Activated B cell treated with CpG ODN at 0.5 μM for 24 hours (primary cell): ENCODE data around the gene RASL10B. TPM values are rescaled to one million over a fixed set of nuclear protein-coding genes. Genes with fewer than 3 reads are reported as not detected.

Experiments
- ATAC-seq: fragments of 200-7000 bp; cut with Tn5 transposase; one replicate; pipeline ENCODE4 v1.10.0; 2021; ENCODE audit warnings: low read depth, mild to moderate bottlenecking, moderate library complexity
- CTCF ChIA-PET: fragments of 350-600 bp; sonication (Branson Sonifier 250); formaldehyde crosslinking; loops from one replicate; lab custom pipeline; 2021; ENCODE audit warnings: antibody characterized with exemption; lab: Charles Lee
- POLR2A ChIA-PET: fragments of 350-600 bp; sonication (Branson Sonifier 250); formaldehyde crosslinking; loops from one replicate; lab custom pipeline; 2021; ENCODE audit warnings: antibody characterized with exemption; lab: Charles Lee
- DNase-seq: peaks from one replicate; pipeline ENCODE4 v3.0.0; 2022
- H3K27ac Mint-ChIP-seq: one replicate; pipeline ENCODE4 v1.8.0; 2020; ENCODE audit warnings: mixed read lengths
- H3K27me3 Mint-ChIP-seq: one replicate; pipeline ENCODE4 v1.8.0; 2021; ENCODE audit warnings: mixed read lengths
- H3K36me3 Mint-ChIP-seq: one replicate; pipeline ENCODE4 v1.8.0; 2021; ENCODE audit warnings: low read depth, mixed read lengths
- H3K4me1 Mint-ChIP-seq: one replicate; pipeline ENCODE4 v1.8.0; 2021; ENCODE audit warnings: mixed read lengths
- H3K4me3 Mint-ChIP-seq: one replicate; pipeline ENCODE4 v1.8.0; 2020; ENCODE audit warnings: mild to moderate bottlenecking, mixed read lengths
- H3K9me3 Mint-ChIP-seq: one replicate; pipeline ENCODE4 v1.8.0; 2020; ENCODE audit warnings: mixed read lengths
- intact Hi-C: fragments of 100-400 bp; cut with micrococcal nuclease; formaldehyde crosslinking; loops from one replicate; pipeline ENCODE4 v1.15.1; 2024
- total RNA-seq: library from RNA; stranded (reverse); gene quantifications from 2 replicates; pipeline ENCODE4 v1.2.3, GENCODE V29; 2022
- TF ChIP-seq, protein P1 (sequence below): fragments of 200-600 bp; IDR thresholded peaks from one replicate; pipeline ENCODE4 v1.8.0; 2022; ENCODE audit warnings: antibody characterized with exemption, mild to moderate bottlenecking

RASL10B gene
- total RNA-seq, 1 donor from 2014 or later: 0.31 TPM

GRCh38 chr17:35780950-35781349 is 49.5 kb downstream of the RASL10B start:
- ChIA-PET POLR2A (no interaction called here), CTCF (interaction anchor here (1.2 to 1.5 kb wide), 2 partner anchors 17 to 28 kb away, joined by 3 to 4 read pairs; partner anchors contain the start of gene TAF15)
- TF ChIP-seq, protein P1, sequence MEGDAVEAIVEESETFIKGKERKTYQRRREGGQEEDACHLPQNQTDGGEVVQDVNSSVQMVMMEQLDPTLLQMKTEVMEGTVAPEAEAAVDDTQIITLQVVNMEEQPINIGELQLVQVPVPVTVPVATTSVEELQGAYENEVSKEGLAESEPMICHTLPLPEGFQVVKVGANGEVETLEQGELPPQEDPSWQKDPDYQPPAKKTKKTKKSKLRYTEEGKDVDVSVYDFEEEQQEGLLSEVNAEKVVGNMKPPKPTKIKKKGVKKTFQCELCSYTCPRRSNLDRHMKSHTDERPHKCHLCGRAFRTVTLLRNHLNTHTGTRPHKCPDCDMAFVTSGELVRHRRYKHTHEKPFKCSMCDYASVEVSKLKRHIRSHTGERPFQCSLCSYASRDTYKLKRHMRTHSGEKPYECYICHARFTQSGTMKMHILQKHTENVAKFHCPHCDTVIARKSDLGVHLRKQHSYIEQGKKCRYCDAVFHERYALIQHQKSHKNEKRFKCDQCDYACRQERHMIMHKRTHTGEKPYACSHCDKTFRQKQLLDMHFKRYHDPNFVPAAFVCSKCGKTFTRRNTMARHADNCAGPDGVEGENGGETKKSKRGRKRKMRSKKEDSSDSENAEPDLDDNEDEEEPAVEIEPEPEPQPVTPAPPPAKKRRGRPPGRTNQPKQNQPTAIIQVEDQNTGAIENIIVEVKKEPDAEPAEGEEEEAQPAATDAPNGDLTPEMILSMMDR: no peak
- ATAC-seq (no peak), DNase-seq (no peak)
- no peak overlapping the region for H3K27ac Mint-ChIP-seq
- no peaks in the 10 kb centered on the region for H3K36me3 Mint-ChIP-seq
- no peak overlapping the region for H3K4me3 Mint-ChIP-seq
- H3K4me1 Mint-ChIP-seq: no peaks in the 10 kb centered on the region
- H3K9me3 Mint-ChIP-seq: no peaks in the 10 kb centered on the region
- intact Hi-C loops: no loop called here
- peaks cover 7% of the 10 kb centered on the region for H3K27me3 Mint-ChIP-seq

DNA sequence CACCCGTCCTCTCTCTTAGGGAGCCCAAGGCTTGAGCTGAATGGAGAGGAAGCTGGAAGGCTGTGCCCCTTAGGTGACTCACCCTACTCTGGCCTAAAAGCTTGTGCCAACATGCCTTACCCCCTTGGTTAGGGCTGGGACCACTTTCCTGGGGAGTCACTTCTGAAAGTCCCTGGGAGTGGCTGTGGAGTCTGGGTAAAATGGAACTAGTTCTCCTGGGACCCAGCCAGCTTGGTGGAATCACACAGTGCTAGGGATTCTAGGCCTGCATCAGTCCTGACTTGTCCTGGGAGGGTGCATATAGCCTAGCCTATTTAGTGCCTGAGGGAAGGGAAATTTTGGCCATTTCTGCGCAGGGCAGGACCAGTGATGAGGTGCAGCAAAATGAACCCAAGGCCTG is 53.5 kb downstream of the RASL10B start:
- H3K4me3 Mint-ChIP-seq: no peak overlapping the region
- TF ChIP-seq, protein P1: no peak
- H3K27me3 Mint-ChIP-seq: peaks cover 6% of the 10 kb centered on the region
- ChIA-PET POLR2A (interaction anchor here (1.6 kb wide), 1 partner anchor 21 kb away, joined by 4 read pairs; no protein-coding TSS in a partner anchor), CTCF (interaction anchor here (0.7 kb wide), 1 partner anchor 21 kb away, joined by 3 read pairs; no protein-coding TSS in a partner anchor)
- no peaks in the 10 kb centered on the region for H3K9me3 Mint-ChIP-seq
- H3K36me3 Mint-ChIP-seq: no peaks in the 10 kb centered on the region
- H3K4me1 Mint-ChIP-seq: no peaks in the 10 kb centered on the region
- no peak for ATAC-seq
- no peak for DNase-seq
- no peak overlapping the region for H3K27ac Mint-ChIP-seq
- intact Hi-C loops: no loop called here

- TF ChIP-seq, protein P1: no peak
- ChIA-PET CTCF (no interaction called here), POLR2A (no interaction called here)
- no peaks in the 10 kb centered on the region for H3K4me1 Mint-ChIP-seq
- ATAC-seq: no peak
- DNase-seq: no peak
- H3K4me3 Mint-ChIP-seq: no peak overlapping the region
- peaks cover 19% of the 10 kb centered on the region for H3K27me3 Mint-ChIP-seq
- H3K9me3 Mint-ChIP-seq: no peaks in the 10 kb centered on the region
- intact Hi-C loops: no loop called here
- H3K36me3 Mint-ChIP-seq: no peaks in the 10 kb centered on the region
- no peak overlapping the region for H3K27ac Mint-ChIP-seq
Observed at GRCh38 chr17:35786941-35787432, 55.5 kb downstream of the RASL10B start.

GRCh38 chr17:35788477-35789368 is 57.3 kb downstream of the RASL10B start:
- intact Hi-C loops: no loop called here
- no peak overlapping the region for H3K4me3 Mint-ChIP-seq

More at GRCh38 chr17:35788477-35789368, 57.3 kb downstream of the RASL10B start:
- H3K27me3 Mint-ChIP-seq: peaks cover 31% of the 10 kb centered on the region
- no peak for DNase-seq
- no peaks in the 10 kb centered on the region for H3K4me1 Mint-ChIP-seq
- POLR2A ChIA-PET: interaction anchor here (1.9 kb wide), 1 partner anchor 20 kb away, joined by 6 read pairs; the partner anchor contains the start of gene TAF15
- TF ChIP-seq, protein P1: no peak
- ATAC-seq: no peak
- no peaks in the 10 kb centered on the region for H3K36me3 Mint-ChIP-seq
- CTCF ChIA-PET: interaction anchor here (1.3 to 1.7 kb wide), 2 partner anchors 20 to 25 kb away, joined by 3 to 6 read pairs; no protein-coding TSS in a partner anchor
- no peaks in the 10 kb centered on the region for H3K9me3 Mint-ChIP-seq
- H3K27ac Mint-ChIP-seq: no peak overlapping the region
